Measurements from ENCODE around the gene PTH2. TPM values are rescaled to one million over a fixed set of nuclear protein-coding genes. Genes with fewer than 3 reads are reported as not detected.
"Not testable (repeated sequence)": the region's sequence is repeated elsewhere in the genome, so short reads cannot be mapped to it uniquely, and the experiment has no call there.

The PTH2 gene, protein sequence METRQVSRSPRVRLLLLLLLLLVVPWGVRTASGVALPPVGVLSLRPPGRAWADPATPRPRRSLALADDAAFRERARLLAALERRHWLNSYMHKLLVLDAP
- total RNA-seq: not detected

DNA sequence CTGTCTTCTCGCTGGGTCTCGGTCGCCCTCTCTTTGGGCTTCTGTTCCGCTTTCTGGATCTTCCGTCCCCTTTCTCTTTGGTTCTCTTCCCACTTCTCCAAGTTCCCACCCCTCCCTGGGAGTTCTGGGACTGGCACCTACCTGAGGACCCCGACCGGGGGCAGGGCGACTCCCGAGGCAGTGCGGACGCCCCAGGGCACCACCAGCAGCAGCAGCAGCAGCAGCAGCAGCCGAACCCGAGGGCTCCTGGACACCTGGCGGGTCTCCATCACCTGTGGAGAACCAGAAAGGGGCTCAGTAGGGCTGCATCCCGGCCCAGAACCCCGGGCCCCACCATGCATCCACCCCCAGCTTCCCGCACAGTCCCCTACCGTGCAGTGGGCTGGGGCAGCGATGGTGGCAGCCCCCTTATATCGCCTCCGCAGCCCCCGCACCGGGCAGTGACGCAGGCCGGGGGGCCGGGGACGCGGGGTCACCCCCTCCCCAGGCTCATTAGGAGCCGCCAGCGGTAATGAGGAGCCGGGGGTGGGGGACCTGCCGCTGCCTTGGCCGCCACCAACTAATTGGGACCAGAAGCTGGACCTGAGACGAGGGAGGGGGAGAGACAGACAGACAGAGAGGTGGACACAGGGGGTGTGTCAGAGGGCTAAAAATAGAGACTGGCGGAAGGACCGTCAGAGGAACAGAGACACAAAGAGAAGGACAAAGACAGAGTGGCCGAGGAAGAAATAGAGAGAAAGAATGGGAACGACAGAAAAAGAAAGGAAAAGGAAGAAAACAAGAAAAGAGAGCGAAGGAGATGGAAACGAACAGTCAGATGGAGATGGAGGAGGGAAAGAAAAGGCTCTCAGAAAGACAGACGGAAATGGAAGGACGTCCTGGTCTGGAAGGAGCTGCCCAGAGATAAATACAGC lies at the start of gene PTH2:
TSS of gene PTH2 (minus strand) at position 371 of the 914 bp plus-strand sequence. CDS start at position 269, 102 bp downstream.
- ATAC-seq: no peak

DNA sequence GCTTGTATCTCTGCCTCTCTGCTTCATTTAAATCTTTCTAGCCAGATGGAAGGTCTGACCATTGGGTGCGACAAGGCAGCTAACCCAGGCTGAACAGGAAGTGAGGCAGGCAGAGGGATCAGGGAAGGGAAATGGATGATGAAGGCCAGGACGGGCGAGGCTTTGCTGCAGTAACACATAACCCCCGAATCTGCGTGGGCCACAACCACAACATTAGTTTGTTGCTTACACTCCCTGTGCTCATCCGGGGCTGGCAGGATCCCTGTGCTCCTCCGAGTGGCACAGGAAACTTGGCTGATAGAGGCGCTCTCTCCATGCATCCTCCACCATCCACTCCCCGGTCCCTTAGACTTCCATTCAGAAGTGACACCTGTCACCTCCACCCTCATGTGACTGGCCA lies 49.7 kb upstream of the PTH2 start:
- no peak for ATAC-seq

DNA sequence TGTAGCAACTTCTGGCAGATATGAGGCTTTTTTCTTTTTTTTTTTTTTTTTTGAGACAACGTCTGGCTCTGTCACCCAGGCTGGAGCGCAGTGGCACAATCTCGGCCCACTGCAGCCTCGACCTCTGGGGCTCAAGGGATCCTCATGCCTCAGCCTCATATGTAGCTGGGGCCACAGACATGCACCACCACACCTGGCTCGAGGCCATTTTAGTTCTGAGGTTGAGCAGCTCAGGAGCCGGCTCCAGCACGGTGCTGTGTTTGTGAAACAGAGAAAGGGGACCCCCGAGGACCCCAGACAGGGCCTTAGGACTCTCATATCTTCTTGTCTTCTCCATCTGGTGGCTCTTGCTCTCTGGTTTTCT lies 47.4 kb upstream of the PTH2 start:
- ATAC-seq: no peak

DNA sequence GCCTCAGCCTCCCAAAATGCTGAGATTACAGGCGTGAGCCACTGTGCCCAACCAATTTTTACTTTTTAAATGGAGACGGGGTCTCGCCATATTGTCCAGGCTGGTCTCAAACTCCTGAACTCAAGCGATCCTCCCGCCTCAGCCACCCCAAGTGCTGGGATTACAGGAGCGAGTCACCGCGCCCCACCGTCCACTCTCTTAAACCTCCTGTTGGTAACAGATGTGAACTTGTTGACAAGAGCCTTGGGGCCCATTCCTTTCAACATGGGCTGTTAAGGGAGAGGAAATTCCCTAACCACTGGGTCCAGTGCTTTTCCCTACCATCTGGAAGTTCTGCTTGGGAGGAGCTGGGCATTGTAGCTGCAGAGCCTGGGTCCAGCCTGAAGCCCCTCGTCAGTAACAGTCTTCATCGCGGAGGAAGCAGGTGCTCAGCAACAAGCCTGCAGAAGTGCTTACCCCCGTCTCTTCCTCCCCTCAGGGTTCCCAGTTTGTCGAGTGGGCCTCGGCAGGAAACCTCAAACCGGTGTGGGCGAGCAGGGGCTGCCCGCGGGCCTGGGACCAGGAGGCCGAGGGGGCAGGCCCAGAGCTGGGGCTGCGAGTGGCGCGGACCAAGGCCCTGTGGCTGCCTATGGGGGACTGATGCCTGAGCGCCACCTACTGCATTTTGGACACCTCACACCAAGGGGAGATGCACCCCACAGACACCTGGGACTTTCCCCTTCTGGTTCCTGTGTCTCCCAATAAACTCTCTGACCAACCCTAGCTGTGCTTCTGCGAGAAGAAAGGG lies 46.8 kb upstream of the PTH2 start:
- ATAC-seq: peak; percentile 5

GRCh38 chr19:49468746-49469447 lies 45.7 kb upstream of the PTH2 start:
- ATAC-seq: peak; percentile 78

DNA sequence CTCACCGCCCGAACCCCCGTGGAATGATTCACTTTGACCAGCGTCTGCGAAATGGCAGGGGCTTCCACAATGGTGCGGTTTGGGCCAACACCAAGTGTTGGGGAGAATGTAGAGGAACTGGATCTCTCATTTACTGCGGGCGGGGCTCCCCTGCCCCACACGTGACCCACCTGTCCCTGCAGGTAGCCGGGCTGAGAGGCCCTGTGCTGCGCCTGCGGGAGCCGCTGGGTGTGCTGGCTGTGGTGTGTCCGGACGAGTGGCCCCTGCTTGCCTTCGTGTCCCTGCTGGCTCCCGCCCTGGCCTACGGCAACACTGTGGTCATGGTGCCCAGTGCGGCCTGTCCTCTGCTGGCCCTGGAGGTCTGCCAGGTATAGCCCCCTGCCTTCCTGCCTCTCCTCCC lies 45.0 kb upstream of the PTH2 start:
- ATAC-seq: peak; percentile 88

GRCh38 chr19:49465371-49465770 lies 42.1 kb upstream of the PTH2 start:
- no peak for ATAC-seq

DNA sequence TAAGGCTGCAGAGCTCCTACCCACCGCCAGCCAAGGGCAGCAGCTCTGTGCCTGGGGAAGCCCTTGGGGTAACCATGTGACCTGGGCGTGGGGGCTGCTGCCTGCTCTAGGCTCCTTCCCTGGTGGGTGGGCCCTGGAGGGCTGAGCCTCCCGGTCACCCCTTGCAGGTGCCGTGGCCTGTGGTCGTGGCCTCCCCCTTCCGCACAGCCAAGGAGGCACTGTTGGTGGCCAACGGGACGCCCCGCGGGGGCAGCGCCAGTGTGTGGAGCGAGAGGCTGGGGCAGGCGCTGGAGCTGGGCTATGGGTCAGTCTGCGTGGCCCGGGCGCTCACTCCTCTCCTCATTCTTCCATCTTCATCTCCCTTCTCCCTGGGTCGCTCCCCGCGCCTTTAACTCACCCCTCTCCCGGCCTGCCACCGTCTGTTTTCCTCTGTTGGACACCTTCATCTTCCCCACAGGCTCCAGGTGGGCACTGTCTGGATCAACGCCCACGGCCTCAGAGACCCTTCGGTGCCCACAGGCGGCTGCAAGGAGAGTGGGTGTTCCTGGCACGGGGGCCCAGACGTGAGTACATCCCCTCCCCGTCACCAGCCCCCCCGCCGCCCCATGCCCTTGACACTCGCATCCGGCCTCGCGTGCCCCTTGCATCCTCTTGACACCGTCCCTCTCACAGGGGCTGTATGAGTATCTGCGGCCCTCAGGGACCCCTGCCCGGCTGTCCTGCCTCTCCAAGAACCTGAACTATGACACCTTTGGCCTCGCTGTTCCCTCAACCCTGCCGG lies 40.9 kb upstream of the PTH2 start:
- ATAC-seq: no peak

- no peak for ATAC-seq
Measured at GRCh38 chr19:49462492-49462891, 39.3 kb upstream of the PTH2 start.

- ATAC-seq: no peak
Measured at GRCh38 chr19:49461656-49462055, 38.4 kb upstream of the PTH2 start.

DNA sequence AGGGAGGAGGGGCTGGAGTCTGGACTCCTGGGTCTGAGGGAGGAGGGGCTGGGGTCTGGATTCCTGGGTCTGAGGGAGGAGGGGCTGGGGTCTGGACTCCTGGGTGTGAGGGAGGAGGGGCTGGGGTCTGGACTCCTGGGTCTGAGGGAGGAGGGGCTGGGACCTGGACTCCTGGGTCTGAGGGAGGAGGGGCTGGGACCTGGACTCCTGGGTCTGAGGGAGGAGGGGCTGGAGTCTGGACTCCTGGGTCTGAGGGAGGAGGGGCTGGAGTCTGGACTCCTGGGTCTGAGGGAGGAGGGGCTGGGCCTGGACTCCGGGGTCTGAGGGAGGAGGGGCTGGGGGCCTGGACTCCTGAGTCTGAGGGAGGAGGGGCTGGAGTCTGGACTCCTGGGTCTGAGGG lies 37.9 kb upstream of the PTH2 start:
- not testable (repeated sequence) for ATAC-seq

DNA sequence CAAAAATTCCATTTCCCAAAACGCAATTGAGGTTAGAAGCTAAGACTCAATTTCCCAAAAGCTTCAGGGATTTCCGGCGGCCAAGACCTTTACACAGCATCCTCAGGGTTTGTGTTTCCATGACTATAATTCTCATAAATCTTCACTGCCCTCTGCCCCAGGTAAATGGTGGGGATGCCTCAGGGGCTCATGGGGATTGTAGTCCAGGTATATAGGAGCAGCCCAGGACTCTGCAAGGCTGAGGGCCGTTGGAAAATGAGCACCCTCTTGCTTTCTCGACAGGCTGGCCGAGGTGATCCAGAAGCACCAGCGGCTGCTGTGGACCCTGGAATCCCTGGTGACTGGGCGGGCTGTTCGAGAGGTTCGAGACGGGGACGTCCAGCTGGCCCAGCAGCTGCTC lies 36.1 kb upstream of the PTH2 start:
- no peak for ATAC-seq

DNA sequence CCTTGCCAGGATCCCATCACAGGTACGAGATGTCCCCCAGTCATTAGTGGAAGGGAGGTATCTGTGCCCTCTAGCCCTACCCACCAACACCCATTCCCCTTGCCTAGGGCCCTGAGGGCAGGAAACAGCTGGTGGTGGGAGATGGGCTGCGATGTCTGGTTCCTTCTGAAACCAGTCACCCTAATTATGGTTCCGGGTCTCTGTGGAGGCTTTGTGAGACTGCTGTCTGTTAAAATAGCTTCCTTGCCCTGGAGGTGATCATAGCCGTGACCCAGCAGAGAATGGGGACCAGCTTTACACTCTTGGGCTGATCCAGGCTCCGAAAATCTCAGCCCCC lies 35.3 kb upstream of the PTH2 start:
- ATAC-seq: no peak

DNA sequence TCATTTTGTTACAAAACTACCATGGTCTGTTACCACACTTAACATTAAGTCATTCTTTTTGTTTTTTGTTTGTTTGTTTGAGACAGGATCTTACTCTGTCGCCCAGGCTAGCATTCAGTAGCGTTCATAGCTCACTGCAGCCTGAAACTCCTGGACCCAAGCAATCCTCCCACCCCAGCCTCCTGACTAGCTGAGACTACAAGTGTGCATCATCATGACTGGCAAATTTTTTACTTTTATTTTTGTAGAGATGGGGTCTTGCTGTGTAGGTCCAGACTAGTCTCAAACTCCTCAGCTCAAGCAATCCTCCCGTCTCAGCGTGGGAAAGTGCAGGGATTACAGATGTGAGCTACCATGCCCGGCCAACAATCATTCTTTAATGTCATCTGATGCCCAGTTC lies 33.1 kb upstream of the PTH2 start:
- no peak for ATAC-seq

DNA sequence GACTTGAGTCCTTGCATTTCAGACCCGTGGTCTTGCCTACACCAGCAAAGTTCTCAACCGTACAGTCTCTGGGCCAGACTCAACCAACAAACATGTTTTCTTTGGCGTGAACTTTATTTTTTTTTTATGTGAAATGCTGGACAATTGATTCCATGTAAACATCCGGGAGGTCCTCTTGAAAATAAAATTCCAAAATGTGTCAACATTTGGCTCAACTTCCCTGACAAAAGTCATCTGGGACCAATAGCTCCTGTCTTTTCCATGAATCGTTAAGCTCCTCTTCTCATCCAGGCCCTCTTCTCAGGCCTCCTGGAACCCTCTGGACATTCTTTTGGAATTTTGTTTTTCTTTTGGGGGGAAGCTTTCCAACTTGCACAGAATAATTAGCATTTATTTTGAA lies 32.5 kb upstream of the PTH2 start:
- no peak for ATAC-seq

- no peak for ATAC-seq
Measured at GRCh38 chr19:49453757-49454240, 30.6 kb upstream of the PTH2 start.

- ATAC-seq: peak; percentile 92
Measured at GRCh38 chr19:49453013-49453756, 29.9 kb upstream of the PTH2 start, which contains the start of gene ALDH16A1. TSS of gene ALDH16A1 (plus strand) at chr19:49453225. CDS start at chr19:49453332, 107 bp downstream.

DNA sequence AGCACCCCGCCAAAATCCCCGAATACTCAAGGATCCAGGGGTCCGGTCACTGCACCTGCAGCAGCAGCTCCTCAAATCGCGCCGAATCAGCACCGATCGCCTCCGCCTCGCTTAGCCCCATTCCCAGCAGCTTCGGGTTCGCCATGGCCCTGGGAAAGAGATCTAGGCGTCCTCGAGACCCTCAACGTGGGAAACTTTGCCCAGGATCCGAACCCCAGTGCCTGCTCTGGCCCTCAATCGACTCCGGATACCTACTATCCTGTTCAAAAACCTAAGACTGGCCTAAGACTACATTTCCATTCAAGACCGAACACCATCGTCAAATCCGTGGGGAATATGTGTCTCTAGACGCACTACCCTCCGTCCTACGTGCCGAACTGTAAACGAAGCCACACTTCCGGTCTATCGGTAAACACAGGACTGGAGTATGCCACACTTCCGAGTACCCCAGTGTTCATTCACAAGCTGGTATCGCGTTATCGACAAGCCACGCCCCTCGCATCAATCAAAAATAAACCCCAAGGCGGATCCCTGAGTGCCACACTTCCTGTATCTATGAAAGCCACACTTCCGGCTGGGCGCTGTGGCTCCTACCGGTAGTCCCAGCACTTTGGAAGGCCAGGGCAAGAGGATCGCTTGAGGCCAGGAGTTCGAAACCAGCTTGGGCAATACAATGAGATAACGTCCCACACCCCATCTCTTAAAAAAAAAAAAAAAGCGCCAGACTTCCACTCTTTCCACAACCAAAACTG lies 28.4 kb upstream of the PTH2 start, which contains the start of gene PIH1D1:
TSS of gene PIH1D1 (minus strand) at position 385 of the 752 bp plus-strand sequence. CDS start at position 145, 240 bp downstream.
- peak; percentile 83 for ATAC-seq

DNA sequence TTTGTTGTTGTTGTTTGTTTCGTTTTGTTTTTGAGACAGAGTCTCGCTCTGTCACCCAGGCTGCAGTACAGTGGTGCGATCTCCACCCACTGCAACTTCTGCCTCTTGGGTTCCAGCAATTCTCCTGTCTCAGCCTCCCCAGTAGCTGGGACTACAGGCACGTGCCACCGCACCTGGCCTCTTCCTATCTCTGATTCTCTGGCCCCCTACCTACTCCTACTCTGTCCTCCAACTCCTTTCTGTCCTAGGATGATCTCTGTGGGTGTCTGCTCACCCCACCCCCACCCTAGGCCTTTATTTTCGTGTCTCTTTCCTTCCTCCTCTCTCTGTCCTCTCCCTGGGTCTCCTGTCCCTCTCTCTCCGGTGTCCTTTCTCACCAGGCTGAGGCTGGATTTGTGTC lies 27.2 kb upstream of the PTH2 start:
- no peak for ATAC-seq

GRCh38 chr19:49448432-49448786 lies 25.2 kb upstream of the PTH2 start:
- no peak for ATAC-seq
